Stimulated activated CD8-positive, alpha-beta memory T cell treated with anti-CD3 and anti-CD28 coated beads, Interleukin-2, amount 100 ng/mL, for 48 hours (primary cell): ENCODE measurements around the gene CSK.
"Not testable (repeated sequence)": the region's sequence is repeated elsewhere in the genome, so short reads cannot be mapped to it uniquely, and the experiment has no call there.

Experiments
- DNase-seq, 2 donors: peaks; one replicate each; pipeline ENCODE4 v3.0.0-alpha.2; 2020; ENCODE audit warnings: low read depth in 2 of 2

CSK gene

DNA sequence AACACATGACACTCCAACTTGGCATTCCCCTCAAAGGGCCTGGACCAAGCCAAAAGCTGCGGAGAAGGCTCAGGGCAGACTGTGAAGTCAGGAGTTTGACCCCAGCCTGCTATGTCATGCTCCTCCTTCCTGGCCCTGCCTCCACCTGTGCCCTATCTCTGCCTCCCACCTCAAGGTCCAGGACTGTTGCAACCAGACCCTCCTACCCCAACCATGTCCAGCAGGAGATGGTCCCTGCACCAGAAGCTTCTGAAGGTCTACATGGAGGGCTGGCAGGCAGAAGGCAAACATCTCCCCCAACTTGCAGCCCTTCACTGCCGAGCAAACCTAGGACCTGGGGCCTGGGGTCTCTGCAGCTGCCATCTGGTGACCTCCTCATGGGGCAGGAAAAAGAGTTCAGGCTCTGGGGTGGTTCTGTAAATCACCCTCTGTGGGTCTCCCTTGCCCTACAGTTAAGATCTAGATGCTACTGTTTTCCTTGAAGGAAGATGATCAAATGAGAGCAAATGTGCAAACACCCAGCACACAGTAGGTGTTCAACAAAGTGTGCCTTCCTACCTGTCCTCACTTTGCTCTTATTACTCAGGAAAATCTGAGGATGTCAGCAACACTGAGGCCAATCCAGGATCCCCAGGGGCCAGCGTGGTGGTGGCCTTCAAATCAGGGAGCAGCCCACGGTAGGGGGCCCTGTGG is 11.5 kb upstream of the CSK start:
- no peak for DNase-seq

GRCh38 chr15:74773329-74773728 is 8.6 kb upstream of the CSK start:
- no peak for DNase-seq

DNA sequence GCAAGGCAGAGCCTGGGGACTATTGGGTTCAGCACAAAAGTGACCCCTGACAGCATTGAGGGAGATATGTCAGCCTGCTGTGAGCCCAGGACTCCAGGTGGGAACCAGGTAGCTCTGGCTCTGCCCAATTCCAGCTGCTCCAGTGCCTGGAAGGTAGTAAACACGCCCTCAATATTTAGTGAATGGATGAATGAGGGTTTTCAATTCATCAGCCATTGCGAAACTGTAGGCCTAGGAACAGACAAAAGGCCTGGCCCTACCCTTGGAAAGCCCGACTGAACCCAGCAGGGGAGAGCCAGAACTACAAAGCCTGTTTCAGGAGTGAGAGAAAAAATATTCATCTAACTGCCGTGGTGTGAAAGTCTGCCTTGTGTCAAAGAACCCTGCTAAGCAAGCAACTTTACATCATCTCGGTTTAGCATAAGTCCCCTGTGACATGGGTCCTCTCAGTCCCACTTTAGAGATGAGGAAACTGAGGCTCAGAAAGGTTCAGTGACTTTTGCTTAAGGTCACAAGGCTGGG is 8.1 kb upstream of the CSK start:
- DNase-seq, result no peak

DNA sequence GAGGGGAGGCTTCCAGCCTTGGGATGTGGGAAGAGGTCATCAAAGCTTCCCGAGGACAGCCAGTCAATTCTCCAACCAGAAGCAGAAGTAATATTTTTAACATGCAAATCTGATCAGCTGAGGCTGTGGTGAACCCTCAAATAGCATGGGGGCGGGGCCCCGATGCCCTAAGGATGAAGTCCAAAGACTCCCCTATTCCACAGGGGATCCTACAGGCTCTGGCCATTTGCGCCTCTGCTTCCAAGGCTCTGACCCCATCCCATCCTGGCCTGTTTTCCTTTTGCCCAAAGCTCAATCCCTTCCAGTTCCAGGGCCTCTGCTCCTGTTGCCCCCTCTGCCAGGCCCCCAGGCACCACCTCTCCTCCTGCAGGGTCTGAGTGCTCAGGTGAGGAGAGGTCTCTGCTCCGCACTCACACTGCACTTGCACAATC is 6.7 kb upstream of the CSK start:
- no peak for DNase-seq

DNA sequence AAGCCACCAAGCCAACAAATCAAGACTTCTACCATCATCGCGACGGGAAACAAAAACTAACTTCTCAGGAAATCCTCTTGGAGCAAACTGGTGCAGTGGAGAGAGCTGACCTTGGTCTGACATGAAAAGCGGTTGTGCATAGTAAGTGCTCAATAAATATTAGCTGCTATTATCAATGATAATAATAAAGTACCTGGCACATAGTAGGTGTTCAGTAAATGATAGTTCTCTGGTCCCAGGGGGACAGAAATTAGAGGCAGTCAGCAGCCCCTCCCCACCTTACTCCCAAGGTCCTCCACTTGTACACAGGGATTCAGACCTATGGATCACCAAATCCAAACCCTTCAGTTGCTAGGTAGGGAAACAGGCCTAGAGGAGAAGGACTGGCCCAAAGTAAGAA is 6.0 kb upstream of the CSK start:
- DNase-seq, result no peak

GRCh38 chr15:74776821-74777768 is 4.8 kb upstream of the CSK start:
- peak in 1 of 2 donors; percentile 27 for DNase-seq

- DNase-seq, result no peak
Measured at GRCh38 chr15:74777769-74778598, 3.9 kb upstream of the CSK start.

GRCh38 chr15:74778599-74778970 is 3.3 kb upstream of the CSK start:
- no peak for DNase-seq

- no peak for DNase-seq
Measured at GRCh38 chr15:74779162-74779648, 2.7 kb upstream of the CSK start.

- no peak for DNase-seq
Measured at GRCh38 chr15:74780523-74781430, 1.1 kb upstream of the CSK start.

DNA sequence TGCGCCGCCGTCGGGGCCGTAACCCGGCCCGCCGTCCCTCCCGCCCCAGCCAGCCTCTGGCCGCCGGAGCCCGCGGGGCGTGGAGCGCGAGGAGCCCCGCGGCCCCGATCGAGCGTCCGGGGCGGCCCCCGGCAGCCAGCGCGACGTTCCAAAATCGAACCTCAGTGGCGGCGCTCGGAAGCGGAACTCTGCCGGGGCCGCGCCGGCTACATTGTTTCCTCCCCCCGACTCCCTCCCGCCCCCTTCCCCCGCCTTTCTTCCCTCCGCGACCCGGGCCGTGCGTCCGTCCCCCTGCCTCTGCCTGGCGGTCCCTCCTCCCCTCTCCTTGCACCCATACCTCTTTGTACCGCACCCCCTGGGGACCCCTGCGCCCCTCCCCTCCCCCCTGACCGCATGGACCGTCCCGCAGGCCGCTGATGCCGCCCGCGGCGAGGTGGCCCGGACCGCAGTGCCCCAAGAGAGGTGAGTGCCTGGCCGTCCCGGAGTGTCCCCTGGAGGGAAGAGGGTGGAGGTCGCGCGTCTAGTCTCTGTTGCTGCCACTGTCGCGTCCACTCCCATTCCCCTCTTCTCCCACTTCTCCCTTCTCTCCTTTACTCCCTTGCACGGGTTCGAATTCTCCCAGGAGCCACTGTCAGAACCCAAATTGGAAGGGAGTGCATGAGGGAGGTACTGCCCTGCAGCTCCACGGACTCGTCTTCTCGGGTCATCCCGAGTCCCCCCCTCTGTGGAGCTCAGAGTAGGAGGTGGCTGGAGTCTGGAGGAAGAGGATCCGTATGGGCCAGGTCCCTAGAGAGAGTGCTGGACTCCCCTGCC is 585 bp downstream of the CSK start:
- peak in 1 of 2 donors; percentile 45 for DNase-seq

DNA sequence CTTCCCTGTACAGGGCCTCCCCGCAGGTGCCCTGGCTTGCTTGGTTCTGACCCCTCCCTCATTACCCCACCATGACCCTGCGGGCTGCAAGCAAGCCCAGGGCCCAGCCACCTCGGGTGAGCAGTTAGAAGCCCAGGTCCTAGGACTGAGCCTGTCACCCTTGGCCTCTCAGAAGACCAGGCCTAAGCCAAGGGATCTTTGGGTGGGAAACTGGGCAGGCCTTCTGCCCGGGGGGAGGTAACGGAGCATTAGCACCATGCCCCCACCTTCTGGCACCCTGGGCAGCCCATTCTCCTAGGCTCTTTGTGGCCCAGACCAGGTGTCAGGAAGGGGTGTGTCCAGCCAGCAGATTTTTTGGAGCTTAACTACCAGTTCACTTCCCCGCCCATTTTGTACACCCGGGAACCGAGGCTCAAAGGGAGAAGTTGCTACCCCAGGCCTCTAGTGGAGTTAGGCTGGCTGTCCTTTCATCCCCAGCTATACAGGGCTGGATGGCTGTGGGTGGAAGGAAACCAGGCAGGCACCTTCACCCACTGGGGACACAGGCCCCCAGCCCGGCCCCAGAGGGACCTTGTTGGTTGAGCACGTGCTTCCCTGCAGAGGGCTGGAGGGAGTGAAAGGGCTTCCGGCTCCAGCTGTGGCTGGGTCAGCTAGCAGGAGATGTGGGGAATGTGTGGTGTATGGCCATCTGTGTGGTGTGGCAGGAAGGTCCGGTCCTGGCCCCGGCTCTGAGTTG is 1.4 kb downstream of the CSK start:
- no peak for DNase-seq

GRCh38 chr15:74783808-74784175 is 1.9 kb downstream of the CSK start:
- no peak for DNase-seq

- no peak for DNase-seq
Measured at GRCh38 chr15:74784426-74785193, 2.7 kb downstream of the CSK start.

DNA sequence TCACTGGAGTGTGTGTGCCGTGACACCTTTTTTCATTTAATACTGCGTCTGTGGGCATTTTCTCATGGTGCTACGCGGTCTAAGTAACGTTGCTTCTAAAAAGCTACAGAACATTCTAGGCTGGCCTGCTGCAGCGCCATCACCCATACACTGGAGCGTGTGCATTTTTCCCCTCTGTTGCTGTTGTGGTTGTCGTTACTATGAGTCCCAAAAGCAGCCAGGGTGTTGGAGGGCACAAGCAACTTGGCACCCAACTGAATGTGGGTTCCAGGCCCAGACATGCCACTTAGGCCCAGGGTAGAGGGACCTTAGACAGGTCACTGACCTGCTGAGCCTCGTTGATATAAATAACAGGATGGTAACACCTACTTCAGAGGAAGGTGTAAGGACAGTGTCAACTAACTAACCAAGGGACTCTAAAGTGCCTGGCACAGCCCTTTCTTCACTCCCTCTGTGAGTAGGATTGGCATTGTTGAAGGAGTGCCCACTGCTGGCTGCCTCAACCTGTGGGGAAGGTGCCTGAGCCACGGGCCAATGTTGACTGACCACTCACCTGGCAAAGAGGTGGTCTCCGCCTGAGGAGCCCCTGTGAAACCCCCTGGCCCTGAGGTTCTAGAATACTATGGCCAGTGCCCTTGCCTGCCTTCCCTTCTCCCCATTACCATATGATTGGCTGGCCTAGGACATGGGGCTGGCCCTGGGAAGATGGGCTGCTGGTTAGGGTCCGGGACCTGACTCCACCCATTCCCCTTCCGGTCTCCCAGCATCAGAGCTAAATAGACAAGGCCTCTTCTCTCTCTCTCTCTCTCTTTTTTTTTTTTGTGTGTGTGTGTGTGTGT is 3.5 kb downstream of the CSK start:
- no peak for DNase-seq

DNA sequence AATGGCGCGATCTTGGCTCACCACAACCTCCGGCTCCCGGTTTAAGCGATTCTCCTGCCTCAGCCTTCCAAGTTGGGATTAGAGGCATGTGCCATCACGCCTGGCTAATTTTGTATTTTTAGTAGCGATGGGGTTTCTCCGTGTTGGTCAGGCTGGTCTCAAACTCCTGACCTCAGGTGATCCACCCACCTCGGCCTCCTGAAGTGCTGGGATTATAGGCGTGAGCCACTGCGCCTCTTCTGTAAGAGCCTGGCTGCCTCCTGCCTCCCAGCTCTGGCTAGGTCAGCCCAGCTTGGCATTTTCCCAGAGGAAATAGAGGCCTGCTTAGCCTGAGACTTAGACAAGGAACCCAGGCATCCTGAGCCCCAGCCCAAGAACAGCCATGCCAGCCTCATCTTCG is 4.2 kb downstream of the CSK start:
- not testable (repeated sequence) for DNase-seq

DNA sequence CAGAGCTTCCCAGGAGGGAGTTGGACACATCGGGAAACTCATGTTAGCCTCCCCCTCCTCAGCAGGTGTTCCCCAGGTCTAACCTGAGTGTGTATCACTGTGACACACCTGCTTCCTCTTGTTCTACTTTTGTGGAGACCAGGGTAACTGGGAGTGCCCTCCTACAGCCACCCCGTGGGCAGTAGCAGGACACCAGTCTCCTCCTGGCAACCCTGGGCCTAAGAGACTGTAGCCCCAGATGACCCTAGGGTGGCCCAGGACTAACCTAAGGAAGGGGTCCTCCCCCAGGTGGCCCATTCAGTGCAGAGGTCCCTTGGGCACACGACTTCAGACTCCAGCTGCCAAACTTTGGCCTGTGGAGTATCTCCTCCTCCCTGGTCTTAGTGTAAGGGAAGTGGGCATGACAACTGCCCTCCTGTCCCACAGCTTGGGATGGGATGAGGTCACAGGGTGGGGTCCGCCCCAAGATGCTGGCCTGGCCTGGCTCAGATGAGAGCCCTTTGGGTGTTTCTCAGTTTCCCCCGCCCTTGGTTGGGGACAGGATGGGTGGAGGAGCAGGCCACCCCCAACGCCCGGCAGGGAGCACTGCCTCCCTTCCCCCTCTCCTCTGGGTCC is 4.8 kb downstream of the CSK start:
- no peak for DNase-seq
